Neural progenitor cell (in vitro differentiated cells): ENCODE measurements around the gene UTP3.

ENCODE experiments used
- CTCF ChIP-seq: fragments of 200-600 bp; sonication (generic); IDR thresholded peaks from 2 replicates; pipeline ENCODE4 v1.5.1; 2017; ENCODE audit warnings: antibody characterized with exemption, mild to moderate bottlenecking
- EZH2 ChIP-seq: fragments of 200-600 bp; sonication (generic); IDR thresholded peaks from 2 replicates; pipeline ENCODE4 v1.6.1; 2017; ENCODE audit warnings: antibody characterized with exemption, mild to moderate bottlenecking, moderate library complexity

DNA sequence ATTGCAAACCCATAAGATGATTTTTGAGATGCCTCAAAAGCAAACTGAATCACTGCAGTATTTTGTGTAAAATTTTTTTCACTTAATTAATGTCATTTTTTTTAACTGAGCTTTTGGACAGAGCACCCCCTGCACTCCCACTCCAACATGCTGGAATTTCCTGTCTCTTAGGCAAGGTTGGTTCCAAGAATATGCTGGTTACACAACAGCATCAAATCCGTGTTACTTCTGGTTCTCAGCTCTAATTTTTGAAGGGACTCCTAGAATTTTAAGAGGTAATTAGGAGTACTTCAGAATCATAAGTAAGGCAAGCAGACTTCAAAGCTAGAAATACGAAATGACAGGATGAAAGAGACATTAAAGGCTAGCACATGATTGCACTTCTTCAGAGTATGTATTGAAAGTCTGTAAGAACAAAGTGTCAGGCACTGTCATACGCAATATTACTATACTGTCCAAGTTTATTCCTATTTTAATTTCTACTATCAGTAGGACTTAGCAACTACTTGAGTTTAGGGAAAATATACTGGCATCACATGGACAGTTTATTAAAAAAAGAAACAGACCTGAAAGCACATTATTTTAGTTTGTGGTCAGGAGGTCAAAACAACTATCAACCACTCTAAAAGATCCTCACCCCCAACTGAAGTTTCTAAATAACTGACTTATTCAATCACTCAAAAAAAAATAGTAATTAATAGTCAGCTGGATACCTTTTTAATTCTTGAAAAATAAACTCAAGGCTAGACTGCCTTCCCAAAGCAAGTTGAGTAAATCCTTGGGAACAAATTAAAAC lies 20.4 kb upstream of the UTP3 start:
- TF ChIP-seq CTCF (no peak), EZH2 (no peak)
